Measurements from ENCODE around the gene RAB40C. TPM values are rescaled to one million over a fixed set of nuclear protein-coding genes. Genes with fewer than 3 reads are reported as not detected.

RAB40C gene
- polyA plus RNA-seq, 1 donor = 12.6 TPM

DNA sequence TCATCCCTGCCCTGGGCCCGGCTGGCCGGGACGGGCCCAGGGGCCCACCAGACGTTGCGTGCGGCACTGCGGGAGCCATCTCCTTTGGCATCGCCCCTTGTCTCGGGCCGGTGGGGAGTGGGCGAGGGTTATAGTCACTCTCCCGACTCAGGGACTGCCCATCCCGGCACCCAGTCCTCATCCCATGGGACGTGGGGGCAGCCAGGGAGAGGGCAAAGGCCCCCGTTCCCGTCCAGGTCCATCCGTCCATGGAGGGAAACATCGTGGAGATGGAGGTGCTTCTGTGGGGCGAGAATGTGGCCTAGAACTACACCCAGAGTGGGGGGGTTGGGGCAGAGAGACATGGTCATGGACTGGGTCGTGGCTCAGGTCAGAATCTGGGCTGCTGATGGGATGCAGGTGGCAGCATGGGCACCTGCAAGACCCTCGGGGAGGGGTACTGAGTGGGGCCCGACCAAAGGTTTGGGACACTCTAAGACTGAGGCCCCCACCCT is 56.9 kb downstream of the RAB40C start:
- no peak for DNase-seq (ENCODE audit: low read depth)

GRCh38 chr16:647173-647902 is 57.5 kb downstream of the RAB40C start:
- no peak for DNase-seq (ENCODE audit: low read depth)

GRCh38 chr16:648071-648780 is 58.4 kb downstream of the RAB40C start:
- no peak for DNase-seq (ENCODE audit: low read depth)

- DNase-seq (ENCODE audit: low read depth) = peak; percentile 78
These were observed 59.1 kb downstream of the RAB40C start, which contains the start of gene WDR90 for GRCh38 chr16:648781-649589. WDR90 (plus strand) TSS chr16:649365; CDS start chr16:649417, 52 bp downstream.

GRCh38 chr16:649631-650030 is 59.8 kb downstream of the RAB40C start:
- DNase-seq (ENCODE audit: low read depth) = no peak

DNA sequence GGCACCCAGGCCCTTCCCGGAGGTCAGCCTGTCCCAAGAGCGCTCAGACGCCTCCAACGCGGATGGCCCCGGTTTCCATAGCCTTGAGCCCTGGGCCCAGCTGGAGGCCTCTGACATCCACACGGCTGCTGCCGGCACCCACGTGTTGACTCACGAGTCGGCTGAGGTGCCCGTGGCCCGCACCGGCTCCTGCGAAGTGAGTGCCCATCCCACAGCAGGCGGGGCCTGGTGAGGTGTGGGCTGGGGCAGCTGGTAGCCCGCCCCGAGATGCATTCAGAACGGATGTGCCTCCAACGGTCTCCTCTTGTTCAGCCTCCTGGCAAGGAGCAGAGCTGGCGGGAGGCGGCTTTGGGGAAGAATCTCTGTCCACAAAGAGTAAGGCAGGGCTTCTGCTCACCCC is 62.0 kb downstream of the RAB40C start:
- no peak for DNase-seq (ENCODE audit: low read depth)

DNA sequence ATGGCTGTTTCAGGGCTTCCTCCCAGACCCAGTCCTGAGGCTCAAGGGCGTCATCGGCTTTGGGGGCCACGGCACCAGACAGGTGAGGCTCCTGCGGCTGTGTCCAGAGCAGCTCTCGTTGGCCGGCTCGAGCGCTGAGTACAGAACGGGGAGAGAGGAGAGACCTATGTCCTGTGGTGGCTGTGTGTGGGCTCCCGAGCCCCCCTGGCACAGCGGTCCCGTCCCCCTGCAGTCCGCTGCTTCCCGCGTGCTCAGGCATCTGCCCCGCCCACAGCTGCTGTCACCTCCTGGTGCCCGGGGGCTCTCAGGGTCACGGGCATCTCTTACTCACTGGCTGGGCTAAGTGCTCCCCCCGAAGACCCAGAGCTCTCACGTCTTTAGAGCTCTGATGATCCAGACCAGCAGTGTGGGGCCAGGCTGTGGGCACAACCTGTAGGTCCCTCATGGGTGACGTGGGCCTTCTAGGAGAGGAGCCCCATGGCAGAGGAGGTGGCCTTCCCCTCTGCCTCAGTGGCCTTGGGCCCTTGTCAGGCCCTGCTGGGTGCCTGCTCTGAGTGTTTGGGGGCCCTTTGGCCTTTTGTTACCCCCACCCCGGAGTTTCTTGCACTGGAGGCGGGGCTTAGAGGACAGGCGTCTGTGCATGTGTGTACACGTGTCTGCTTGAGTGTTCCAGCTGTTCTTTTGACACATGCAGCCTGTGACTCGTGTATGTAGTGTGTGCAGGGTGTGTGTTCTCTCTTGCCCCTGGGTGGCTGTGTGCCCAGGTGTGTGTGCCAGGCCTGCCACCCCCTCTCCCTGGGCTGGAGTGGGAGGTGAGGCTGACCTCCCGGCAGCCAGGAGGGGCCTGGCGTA is 62.8 kb downstream of the RAB40C start:
- no peak for DNase-seq (ENCODE audit: low read depth)

- DNase-seq (ENCODE audit: low read depth) = no peak
These were observed 64.2 kb downstream of the RAB40C start for GRCh38 chr16:654034-654433.

GRCh38 chr16:657487-657886 is 67.6 kb downstream of the RAB40C start:
- no peak for DNase-seq (ENCODE audit: low read depth)

GRCh38 chr16:658679-659571 is 69.1 kb downstream of the RAB40C start:
- DNase-seq (ENCODE audit: low read depth) = no peak

DNA sequence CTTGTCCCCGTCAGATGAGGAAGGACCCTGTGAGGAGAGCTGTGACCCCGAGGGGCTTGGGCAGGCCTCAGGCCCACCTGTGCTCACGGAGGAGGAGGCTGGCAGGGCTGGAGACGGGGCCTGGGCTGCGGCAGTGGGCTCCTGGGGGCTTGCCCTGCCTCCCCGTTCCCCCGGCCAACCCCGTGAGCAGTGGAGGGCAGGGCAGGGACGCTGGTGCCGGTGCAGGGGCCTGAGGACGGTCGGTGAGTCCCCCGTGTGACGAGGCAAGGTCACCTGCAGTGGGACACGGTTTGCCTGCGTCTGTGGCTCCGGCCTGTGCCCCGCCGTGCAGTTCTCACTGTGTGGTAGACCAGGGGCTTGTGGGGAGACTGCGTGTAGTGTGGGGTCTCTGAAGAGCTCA is 69.8 kb downstream of the RAB40C start:
- DNase-seq (ENCODE audit: low read depth) = no peak

DNA sequence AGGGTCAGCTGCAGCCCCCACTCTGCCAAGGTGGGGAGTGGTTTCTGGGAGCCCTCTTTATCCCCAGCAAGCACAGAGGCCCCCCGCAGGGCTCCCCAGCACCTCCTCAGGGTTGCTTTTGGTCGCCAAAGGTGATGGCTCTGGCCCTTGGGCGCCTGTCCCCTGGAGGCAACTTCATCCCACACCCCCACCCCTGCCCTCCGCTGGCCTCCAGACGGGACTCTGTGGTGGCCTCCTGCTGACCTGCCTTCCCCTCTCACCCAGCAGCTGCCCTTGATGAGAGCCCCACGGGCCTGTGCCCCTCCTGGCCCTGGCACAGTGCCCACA is 70.2 kb downstream of the RAB40C start:
- DNase-seq (ENCODE audit: low read depth) = no peak

DNA sequence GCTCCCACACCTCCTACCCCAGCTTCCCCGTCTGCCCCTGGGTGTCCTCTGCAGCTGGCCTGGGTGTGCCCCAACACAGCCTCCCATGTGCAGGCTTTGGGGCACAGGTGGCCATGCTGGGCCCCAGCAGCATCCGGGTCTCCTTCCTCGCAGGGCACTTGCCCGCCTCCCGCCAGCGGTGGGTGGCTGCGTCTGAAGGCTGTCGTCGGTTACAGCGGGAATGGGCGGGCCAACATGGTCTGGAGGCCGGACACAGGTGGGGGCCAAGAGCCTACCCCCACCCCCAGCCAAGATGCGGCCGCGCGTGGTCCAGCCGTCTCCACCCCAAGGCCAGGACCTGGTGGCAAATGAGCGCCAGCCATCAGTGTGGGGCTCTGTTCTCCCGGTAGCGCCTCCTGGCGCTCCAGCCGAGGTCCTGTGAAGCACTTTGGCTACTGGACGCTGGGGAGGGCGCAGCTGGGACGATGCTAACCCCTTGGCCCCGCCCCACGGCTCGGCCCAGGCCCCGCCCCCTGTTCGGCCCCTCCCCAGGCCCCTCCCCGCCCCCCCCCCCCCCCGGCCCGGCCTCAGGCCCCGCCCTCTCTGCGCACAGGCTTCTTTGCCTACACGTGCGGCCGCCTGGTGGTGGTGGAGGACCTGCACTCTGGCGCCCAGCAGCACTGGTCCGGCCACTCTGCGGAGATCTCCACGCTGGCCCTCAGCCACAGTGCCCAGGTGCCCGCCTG is 70.8 kb downstream of the RAB40C start:
- DNase-seq (ENCODE audit: low read depth) = peak; percentile 36

- DNase-seq (ENCODE audit: low read depth) = no peak
These were observed 71.4 kb downstream of the RAB40C start for GRCh38 chr16:661184-661821.

DNA sequence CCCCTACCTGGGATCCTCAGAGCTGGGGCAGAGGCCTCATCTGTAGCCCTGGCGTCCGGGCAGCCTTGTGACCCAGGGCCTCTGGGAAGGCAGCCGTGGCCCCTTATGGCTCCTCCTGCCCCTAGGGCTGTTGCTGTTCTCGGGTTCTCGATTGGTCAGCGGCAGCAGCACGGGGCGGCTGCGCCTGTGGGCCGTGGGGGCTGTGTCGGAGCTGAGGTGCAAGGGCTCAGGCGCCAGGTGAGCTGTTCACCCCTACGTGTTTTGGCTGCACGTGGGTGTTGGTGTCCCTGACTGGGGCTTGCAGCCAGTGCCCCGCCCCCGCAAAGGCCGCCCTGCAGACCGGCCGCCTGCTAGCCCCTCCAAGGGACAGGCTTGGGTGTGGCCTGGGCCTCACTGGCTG is 72.2 kb downstream of the RAB40C start:
- DNase-seq (ENCODE audit: low read depth) = no peak

- no peak for DNase-seq (ENCODE audit: low read depth)
These were observed 72.7 kb downstream of the RAB40C start for GRCh38 chr16:662597-662996.

- no peak for DNase-seq (ENCODE audit: low read depth)
These were observed 76.7 kb downstream of the RAB40C start for GRCh38 chr16:666572-666971.

DNA sequence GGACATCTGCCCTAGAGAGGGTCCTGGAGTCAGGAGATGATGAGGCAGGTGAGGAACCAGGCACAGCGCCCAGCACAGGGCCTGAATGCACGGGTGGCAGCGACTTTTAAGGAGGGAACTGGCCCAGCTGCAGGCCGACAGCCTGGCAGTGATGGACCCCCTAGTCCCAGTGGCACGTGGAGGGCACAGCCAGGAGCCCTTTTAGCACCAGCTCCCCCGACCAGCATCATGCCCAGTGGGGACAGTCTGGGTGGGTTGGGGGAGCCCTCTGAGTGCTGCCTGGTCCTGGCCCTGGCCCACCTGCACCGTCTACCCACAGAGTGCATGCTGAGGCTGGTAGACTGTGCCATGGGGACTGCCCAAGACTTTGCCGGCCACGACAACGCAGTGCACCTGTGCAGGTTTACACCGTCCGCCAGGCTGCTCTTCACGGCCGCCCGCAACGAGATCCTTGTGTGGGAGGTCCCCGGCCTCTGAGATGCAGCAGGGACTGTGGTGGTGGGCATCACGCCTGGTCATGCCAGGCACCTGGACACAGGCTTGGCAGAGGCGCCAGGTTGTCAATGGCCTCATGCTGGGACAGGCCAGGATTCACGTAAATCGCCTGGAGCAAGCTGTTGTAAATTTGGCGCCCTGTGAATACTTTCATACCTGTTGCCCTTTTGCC is 77.4 kb downstream of the RAB40C start:
- no peak for DNase-seq (ENCODE audit: low read depth)
